ENCODE data around the gene LCE1C.

Gene LCE1C

GRCh38 chr1:152806576-152806975 lies at the start of gene LCE1C:
TSS of gene LCE1C (minus strand) at chr1:152806651. CDS start at chr1:152805478, 1,173 bp downstream.
- no peak for DNase-seq

DNA sequence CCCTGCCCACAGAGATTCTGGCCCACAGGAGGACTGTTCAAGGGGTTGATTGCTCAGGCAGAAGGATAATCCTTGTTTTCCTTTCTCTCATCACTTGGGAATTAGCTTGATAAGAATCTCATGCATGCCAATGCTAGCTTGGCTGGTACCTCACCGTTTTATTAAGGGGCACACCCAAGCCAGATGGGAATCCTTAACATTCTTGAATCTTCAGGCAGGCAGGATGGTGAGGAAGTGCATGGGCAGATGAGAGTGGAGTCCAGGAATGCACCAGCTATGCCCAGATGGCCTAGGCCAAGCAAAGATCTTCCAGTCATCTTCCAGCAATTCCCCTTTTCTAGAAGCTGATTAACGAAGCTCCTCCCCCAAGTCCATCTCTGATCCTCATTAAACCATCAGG lies 49.2 kb upstream of the LCE1C start:
- no peak for DNase-seq

- DNase-seq, result no peak
These were observed 36.1 kb upstream of the LCE1C start, which contains the start of gene LCE6A for GRCh38 chr1:152842556-152842955. TSS of gene LCE6A (plus strand) at chr1:152842856. CDS start at chr1:152843521, 665 bp downstream.

GRCh38 chr1:152836870-152837269 lies 30.4 kb upstream of the LCE1C start:
- no peak for DNase-seq

DNA sequence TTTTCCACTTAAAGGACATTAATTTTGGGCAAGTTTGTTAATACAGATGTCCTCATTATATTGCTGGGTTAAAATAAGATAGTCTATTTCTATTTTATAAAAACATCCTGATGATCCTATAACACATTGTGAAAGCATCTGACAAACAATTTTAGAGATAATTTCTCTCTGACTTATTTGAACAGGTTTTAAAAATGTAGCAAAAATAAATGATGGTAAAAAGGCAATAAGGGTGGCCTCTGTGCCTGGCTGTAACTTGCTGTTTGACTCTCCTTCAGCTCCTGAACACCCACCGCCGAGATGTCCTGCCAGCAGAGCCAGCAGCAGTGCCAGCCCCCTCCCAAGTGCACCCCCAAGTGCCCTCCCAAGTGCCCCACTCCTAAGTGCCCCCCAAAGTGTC lies 20.7 kb upstream of the LCE1C start, which contains the start of gene LCE1A:
Gene LCE1A, plus strand, starts transcription at position 301 of the 400 bp plus-strand sequence. Its CDS starts 0 bp downstream, at position 301.
- no peak for DNase-seq

- no peak for DNase-seq
These were observed 18.5 kb upstream of the LCE1C start for GRCh38 chr1:152824964-152825363.

DNA sequence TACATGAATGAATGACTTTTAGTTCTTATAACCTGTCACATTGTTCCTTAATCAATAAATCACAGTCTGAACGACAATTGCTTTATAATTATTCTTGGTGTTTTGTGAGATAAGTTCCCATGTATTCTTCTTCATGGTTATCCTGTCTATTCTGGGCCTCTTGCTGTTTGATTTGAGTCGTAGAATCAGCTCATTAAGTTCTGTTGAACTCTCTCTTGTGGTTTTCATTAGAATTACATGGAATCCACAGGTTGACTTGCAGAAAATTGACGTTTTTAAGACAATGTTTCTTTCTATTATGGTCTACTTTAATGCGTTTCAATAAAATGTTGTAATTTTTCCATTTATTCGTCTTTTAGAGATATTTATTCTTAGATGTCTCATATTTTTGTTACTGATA lies 16.8 kb upstream of the LCE1C start:
- no peak for DNase-seq

- no peak for DNase-seq
These were observed 10.9 kb upstream of the LCE1C start for GRCh38 chr1:152817309-152817708.

DNA sequence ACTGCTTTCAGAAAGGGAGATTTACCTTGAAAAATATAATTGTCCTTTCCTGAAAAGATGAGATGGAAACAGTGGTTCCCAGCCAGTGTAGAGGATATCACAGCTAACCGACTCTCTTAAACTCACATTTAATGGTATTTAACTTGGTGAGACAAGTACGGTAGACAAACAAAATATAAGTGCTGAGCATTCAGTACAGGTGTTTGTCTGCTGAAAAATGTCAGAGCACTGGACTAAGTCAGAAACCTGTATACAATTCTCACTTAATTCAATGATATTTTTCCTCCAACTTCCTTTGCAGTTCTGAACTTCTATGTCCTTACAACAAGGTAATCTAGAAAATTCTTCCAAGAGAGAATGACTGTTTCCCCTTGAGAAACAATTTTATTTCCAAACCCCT lies 5.2 kb upstream of the LCE1C start, which contains the start of gene LCE1B:
Gene LCE1B, plus strand, starts transcription at position 301 of the 400 bp plus-strand sequence. CDS start 476 bp downstream, outside the sequence.
- no peak for DNase-seq

- no peak for DNase-seq
These were observed 4.6 kb upstream of the LCE1C start for GRCh38 chr1:152811050-152811449.

DNA sequence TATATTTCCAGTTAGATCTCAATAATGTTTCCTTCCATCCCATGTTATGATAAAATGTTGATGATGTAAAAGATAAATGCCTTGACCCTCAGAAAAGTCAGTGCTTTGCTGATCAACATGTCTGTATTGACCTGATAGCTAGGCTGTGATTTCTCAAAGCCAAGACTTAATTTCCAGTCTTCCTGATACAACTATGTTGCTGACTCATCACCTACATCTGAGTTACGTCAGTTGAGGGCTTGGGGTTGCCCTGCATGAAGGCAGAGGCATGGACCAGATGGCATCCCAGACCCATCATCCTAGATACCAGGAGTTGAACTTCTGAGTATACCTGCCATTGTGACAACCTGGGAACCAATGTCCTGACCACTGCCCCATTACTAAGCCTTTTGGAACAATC lies 5.1 kb downstream of the LCE1C start:
- DNase-seq, result no peak

DNA sequence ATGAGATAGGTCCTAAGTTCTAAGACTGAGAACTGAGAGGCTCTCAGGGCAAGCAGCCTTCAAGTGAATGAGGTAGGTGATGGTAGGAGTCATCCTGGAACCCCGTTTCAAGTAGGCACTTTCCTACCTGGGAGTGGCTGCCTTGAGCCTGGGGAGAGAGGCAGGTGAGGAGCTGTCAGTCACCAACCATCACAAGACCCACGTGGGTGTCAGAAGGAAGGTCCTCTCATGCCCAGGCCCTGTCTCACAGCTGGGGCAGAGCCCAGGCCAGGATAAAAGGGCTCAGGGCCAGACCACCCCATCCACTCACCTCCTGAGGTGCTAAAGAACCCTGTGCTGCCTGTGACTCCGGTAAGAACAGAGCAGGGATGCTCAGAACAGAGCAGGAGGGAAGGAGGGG lies 10.0 kb downstream of the LCE1C start, which contains the start of gene LCE1D:
Gene LCE1D, plus strand, starts transcription at position 301 of the 400 bp plus-strand sequence. CDS start 1,074 bp downstream, outside the sequence.
- no peak for DNase-seq

DNA sequence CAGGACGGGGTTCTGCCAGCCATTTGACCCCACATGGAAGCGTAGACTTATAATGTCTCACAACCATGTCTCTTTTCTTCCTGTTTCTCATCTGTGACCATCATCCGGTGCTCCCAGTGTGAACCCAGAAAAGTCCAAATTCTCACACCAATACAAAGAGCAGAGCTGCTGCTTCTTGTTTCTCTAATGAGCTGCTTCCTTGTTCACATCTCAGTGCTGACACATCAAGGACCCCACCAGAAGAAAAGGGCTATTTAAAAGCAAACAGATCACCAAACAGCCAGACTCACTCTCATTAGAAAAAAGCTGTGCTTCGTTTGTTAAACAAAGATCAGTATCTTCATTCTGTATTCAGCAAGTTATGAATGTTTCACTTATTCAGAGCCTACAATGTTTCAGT lies 10.8 kb downstream of the LCE1C start:
- DNase-seq, result no peak

DNA sequence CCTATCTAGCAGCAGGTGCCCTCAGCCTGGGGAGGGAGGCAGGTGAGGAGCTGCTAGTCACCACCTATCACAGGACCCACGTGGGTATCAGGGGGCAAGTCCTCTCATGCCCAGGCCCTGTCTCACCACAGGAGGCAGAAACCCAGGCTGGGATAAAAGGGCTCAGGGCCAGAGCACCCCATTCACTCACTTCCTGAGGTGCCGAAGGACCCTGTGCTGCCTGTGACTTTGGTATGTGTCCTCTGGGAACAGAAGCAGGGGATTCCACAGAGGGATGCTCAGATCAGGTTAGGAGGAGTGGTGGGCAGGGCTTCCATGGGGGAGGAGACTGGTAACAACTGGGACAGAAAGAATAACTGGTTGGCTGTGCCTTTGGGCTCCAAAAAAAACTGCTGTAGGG lies 20.4 kb downstream of the LCE1C start, which contains the start of gene LCE1E:
Gene LCE1E, plus strand, starts transcription at position 181 of the 400 bp plus-strand sequence. CDS start 1,043 bp downstream, outside the sequence.
- DNase-seq, result no peak

DNA sequence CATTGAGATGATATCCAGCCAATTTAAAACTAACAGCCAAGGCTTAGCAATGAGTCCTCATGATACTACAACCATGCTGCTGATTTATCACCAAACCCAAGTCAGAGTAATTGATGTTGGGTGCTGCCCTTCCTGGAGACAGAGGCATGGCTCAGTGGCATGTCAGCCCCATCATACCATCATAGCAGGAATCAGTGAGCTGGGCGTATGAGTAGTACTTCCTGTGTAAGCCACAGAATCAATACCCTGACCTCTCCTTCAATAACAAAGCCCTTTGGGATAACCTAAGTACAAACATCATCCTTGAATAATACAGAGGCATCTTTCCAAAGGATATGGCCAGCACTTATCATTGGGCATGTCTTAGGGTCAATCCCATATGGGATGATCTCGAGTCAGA lies 23.4 kb downstream of the LCE1C start:
- no peak for DNase-seq

GRCh38 chr1:152777510-152778137 lies 28.8 kb downstream of the LCE1C start:
- DNase-seq, result no peak

DNA sequence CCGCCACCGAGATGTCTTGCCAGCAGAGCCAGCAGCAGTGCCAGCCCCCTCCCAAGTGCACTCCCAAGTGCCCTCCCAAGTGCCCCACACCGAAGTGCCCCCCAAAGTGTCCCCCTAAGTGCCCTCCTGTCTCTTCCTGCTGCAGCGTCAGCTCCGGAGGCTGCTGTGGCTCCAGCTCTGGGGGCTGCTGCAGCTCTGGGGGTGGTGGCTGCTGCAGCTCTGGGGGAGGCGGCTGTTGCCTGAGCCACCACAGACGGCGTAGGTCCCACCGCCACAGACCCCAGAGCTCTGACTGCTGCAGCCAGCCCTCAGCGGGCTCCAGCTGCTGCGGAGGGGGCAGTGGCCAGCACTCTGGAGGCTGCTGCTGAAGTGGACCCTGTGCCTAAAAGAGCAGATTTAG lies 30.1 kb downstream of the LCE1C start:
- no peak for DNase-seq

- no peak for DNase-seq
These were observed 31.6 kb downstream of the LCE1C start, which contains the start of gene LCE1F for GRCh38 chr1:152774875-152775274. TSS of gene LCE1F (plus strand) at chr1:152775140. CDS start at chr1:152776372, 1,232 bp downstream.

DNA sequence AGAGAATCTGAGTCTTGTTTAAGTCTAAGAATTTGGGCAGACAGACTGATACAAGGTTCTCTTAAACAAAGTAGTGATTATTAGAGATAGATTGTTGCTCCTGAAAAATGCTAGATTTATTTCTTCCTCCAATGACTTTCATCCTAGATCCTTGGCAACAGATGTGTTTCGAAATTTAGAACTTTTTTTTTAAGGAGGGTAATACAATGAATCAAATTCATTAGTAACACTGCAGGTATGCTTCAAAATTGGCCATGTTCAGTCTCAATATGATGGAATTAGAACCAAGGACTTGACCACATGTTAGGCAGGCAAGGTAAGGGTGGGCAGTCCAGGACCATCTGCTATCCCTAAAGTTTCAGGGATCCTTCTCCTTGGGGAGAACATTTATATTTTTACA lies 36.0 kb downstream of the LCE1C start:
- no peak for DNase-seq

DNA sequence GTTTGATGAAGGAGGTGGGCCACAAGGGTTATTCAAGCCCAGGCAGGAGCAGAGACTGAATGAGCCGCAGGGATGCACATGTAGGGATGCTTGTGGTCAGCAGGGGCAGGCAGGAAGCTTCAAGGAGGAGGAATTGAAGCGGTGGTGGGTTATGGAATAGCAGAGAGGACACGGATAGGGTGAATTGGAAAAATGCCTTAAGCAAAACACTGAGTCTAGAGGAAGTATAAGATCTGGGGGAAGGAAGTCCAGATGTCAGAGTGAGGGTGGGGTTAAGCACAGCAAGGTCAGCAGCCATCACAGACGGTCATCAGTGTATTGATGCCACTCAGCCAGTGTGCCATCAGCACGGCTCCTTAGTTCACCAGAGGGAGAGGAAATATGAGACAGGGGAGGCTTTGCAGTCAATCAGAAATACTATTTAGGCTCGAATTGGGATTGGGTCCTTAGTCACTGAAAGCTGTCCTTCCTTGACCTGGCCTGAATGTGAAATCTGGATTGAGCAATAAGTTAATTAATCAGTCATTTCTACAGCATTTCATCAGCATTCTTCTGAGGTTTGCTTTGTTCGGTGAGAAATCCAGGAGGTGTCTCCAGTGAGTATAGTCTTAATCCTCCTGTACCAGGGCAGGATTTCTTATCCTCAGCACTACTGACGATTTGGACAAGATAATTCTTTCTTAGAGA lies 37.5 kb downstream of the LCE1C start:
- DNase-seq, result no peak

DNA sequence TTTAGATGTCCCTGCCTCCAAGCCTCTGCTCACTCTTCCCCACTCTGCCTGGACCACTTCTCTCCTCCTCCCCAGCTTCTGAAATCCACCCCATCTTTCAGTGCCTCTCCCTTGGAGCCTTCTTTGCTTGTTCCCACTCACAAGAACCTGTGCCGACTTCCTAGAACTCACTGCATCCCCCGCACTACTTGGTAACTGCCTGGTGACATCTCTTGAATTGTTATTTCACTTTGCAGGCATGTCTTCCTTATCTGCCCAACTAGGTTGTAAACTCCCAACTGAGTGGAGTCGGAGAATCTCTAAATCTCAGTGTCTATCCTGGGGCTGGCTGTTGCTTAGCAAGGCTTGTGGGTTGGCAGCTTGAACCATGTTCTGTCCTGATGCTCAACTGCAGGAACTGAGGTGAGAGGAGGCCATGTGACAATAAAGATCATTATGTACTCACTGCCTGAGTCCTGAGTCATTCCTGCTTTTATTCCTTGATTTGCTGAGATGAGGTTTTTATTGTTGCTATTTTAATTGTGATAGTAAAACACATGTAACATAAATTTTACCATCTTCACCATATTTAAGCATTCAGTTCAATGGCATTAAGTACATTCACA lies 44.7 kb downstream of the LCE1C start:
- DNase-seq, result no peak

DNA sequence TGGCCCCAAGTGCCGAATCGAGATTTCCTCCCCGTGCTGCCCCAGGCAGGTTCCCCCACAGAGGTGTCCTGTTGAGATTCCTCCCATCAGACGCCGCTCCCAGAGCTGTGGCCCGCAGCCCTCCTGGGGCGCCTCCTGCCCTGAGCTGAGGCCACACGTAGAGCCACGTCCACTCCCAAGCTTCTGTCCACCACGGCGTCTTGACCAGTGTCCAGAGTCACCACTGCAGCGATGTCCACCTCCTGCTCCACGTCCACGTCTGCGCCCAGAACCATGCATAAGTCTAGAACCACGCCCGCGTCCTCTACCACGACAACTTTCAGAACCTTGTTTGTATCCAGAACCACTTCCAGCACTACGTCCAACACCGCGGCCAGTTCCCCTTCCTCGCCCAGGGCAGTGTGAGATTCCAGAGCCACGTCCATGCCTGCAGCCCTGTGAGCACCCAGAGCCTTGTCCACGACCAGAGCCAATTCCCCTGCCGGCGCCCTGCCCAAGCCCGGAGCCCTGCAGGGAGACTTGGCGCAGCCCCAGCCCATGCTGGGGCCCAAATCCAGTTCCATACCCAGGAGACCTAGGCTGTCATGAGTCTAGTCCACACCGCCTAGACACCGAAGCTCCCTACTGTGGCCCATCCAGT lies 45.8 kb downstream of the LCE1C start:
- no peak for DNase-seq

All from cortex of kidney (tissue), 1 donor.